Medulla oblongata (tissue), 1 donor: ENCODE measurements around the gene OPRM1.
"Not testable (repeated sequence)": the region's sequence is repeated elsewhere in the genome, so short reads cannot be mapped to it uniquely, and the experiment has no call there.

Source experiments
- DNase-seq: peaks from one replicate; pipeline ENCODE4 v3.0.0-alpha.2; 2015; ENCODE audit errors: extremely low spot score

The OPRM1 gene

GRCh38 chr6:154239392-154239791, 200.4 kb downstream of the OPRM1 start:
- no peak for DNase-seq

GRCh38 chr6:154241061-154241460, 202.0 kb downstream of the OPRM1 start:
- DNase-seq, result not testable (repeated sequence)

GRCh38 chr6:154241581-154241980, 202.5 kb downstream of the OPRM1 start:
- DNase-seq, result no peak

- DNase-seq, result no peak
These were observed 203.7 kb downstream of the OPRM1 start for GRCh38 chr6:154242617-154243357.

- DNase-seq, result no peak
These were observed 205.0 kb downstream of the OPRM1 start for GRCh38 chr6:154243793-154244750.

GRCh38 chr6:154245506-154245905, 206.5 kb downstream of the OPRM1 start:
- no peak for DNase-seq

- DNase-seq, result no peak
These were observed 207.7 kb downstream of the OPRM1 start for GRCh38 chr6:154246723-154247118.

GRCh38 chr6:154247119-154247861, 208.2 kb downstream of the OPRM1 start:
- peak; percentile 40 for DNase-seq

- no peak for DNase-seq
These were observed 210.7 kb downstream of the OPRM1 start for GRCh38 chr6:154249499-154250298.

- DNase-seq, result no peak
These were observed 212.1 kb downstream of the OPRM1 start for GRCh38 chr6:154251116-154251515.

GRCh38 chr6:154252678-154253077, 213.6 kb downstream of the OPRM1 start:
- DNase-seq, result no peak

- peak; percentile 88 for DNase-seq
These were observed 218.0 kb downstream of the OPRM1 start for GRCh38 chr6:154257067-154257466.

GRCh38 chr6:154258064-154258757, 219.2 kb downstream of the OPRM1 start:
- peak; percentile 75 for DNase-seq

GRCh38 chr6:154261688-154262397, 222.8 kb downstream of the OPRM1 start:
- peak; percentile 74 for DNase-seq

GRCh38 chr6:154266560-154267099, 227.6 kb downstream of the OPRM1 start:
- DNase-seq, result no peak

- DNase-seq, result no peak
These were observed 228.6 kb downstream of the OPRM1 start for GRCh38 chr6:154267508-154268106.

GRCh38 chr6:154268486-154268885, 229.4 kb downstream of the OPRM1 start:
- DNase-seq, result no peak

GRCh38 chr6:154274168-154274567, 235.1 kb downstream of the OPRM1 start:
- no peak for DNase-seq
